GM12801 (cell line): ENCODE measurements around the gene HMCN1.

ENCODE experiments used
- CTCF ChIP-seq: IDR thresholded peaks from one replicate; pipeline ENCODE4 v1.5.1; 2011; ENCODE audit warnings: control low read depth; ENCODE audit not compliant: insufficient read length; ENCODE audit errors: extremely low read depth

Gene HMCN1

GRCh38 chr1:185864889-185865517 lies 130.8 kb downstream of the HMCN1 start:
- TF ChIP-seq CTCF = no peak

- no peak for TF ChIP-seq CTCF
Observed at GRCh38 chr1:185869590-185869989, 135.4 kb downstream of the HMCN1 start.

GRCh38 chr1:185871627-185872150 lies 137.5 kb downstream of the HMCN1 start:
- no peak for TF ChIP-seq CTCF

- no peak for TF ChIP-seq CTCF
Observed at GRCh38 chr1:185874246-185874645, 140.1 kb downstream of the HMCN1 start.

GRCh38 chr1:185880330-185880729 lies 146.1 kb downstream of the HMCN1 start:
- no peak for TF ChIP-seq CTCF

- TF ChIP-seq CTCF = no peak
Observed at GRCh38 chr1:185880779-185881333, 146.7 kb downstream of the HMCN1 start.

- TF ChIP-seq CTCF = no peak
Observed at GRCh38 chr1:185886046-185886445, 151.9 kb downstream of the HMCN1 start.
